Daoy (cell line): Measurements from ENCODE around the gene SOCS1. TPM values are rescaled to one million over a fixed set of nuclear protein-coding genes. Genes with fewer than 3 reads are reported as not detected.
"Not testable (repeated sequence)": the region's sequence is repeated elsewhere in the genome, so short reads cannot be mapped to it uniquely, and the experiment has no call there.

Experiments used
- DNase-seq: peaks from one replicate; pipeline ENCODE4 v3.0.0-alpha.2; 2015; ENCODE audit warnings: low read depth
- total RNA-seq: library from RNA; depleted of rRNA; stranded (reverse); fragments of >200 nt; shearing (Covaris generic); gene quantifications from 2 replicates; pipeline ENCODE4 v1.2.3, GENCODE V29; 2014

SOCS1 gene
- total RNA-seq, 1 experiment from 2014 or later = 1.7 TPM

DNA sequence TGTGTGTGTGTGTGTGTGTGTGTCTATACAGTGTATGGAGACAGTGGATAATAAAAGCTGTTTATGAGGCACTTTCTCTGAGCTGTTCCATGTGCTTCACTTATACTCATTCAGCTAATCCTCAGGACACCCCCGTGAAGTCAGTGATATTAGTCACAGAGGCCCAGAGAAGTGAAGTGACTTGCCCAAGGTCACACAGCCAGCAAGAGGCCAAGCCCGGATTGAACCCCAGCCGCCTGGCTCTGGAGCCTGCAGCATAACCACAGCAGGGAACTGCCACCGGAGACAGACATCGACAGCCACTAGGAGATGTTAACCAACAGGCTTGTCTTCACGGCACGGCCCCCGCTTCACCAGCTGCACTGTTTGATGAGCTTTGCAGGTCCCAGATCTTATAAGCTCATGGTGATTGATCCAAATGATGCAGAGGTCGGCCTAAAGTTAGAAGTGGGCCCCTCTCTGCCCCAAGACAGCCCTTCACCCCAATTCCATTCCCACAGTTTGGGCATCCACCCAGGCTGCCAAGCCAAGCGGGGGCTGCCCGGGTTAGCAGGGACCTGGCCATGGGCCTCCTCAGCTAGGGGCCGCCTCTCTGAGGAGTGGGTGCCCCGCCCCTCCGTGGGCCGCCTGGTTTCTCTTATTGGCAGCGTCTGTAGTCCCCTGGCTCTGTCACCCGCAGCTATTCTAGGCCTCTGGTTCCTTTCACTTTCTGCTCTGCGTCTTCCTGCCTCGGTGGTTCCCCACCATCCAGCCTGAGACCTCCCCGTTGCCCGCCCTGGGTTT is 30.9 kb downstream of the SOCS1 start:
- no peak for DNase-seq

DNA sequence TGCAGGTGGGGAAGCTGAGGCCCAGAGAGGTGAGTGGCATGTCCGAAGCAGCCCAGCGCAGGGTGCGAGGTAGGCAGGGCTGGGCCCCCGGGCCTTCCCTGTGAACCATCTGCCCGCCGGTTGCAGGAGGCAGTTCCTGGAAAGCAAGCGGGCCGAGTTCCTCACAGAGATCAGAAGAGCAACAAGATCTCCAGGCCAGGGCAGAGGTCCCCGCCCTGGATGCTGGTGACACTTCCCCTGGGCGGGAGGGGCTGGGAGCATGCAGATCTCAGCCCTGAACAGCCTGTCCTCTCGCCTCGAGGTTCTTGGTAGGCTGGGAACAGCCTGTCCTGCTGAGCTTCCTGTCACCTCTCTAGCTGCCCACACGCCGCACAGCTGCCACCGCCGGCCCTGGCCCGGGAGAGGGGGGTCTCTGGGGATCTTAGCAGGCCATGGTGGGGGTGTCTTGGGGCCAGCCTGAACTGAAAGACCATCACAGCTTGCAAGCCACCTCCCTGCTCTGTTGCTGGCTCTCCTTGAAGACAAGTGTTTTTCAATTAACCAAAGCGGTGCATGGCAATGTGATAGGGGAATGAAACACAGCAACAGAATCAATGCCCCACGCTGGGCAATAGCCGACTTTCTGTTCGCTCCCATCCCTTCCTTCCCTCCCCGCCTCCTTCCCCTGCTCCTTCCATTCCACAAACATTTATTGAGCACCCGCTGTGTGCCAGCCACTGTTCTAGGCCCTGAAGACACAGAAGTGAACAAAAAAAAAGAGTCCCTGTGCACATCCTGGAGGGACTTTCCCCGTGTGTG is 31.7 kb downstream of the SOCS1 start:
- no peak for DNase-seq

DNA sequence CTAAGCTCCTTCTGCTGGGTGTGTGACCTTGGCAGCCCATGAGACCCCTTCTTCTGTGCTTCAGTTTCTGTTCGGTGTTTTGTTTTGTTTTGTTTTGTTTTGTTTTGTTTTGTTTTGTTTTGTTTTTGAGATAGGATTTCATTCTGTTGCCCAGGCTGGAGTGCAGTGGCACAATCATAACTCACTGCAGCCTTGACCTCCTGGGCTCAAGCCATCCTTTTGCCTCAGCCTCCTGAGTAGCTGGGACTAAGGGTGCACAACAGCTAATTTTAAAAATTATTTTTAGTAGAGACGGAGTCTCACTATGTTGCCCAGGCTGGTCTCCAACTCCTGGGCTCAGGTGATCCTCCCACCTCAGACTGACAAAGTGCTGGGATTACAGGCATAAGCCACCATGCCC is 35.5 kb downstream of the SOCS1 start:
- not testable (repeated sequence) for DNase-seq

DNA sequence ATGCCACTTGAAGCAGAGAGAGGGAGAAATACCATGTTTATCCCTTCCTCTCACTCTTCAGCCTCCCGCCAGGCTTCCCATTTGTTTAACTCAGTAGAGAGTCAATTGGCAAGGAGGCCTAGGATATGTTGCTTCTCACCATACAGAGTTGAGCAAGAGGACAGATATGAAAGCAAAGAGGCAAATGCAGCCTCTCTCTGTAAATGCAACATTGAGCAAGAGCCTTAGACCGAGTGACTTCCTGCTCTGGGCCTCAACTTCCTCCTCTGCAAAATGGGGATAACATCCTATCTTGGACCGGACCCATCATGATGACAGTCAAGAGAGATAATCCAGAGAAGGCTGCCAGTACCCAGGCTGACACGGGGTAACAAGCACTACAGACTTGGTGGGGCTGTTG is 36.8 kb downstream of the SOCS1 start:
- DNase-seq = no peak

DNA sequence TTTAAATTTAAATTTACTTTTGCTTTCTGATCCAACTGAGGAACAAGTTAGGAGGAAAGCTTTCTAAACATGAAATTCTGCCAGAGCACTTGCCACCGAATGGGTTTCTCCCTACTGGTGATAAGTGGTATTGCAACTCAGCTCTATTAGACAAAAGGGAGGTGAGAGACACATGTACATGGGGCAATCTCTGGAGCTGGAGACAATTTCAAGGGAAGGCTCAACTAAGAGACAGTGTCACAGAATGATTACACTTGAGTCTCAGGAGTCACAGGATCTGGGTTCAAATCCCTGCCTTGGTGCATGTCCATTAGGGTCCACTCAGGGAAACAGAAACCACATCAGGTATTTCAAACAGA is 37.4 kb downstream of the SOCS1 start:
- DNase-seq = no peak

DNA sequence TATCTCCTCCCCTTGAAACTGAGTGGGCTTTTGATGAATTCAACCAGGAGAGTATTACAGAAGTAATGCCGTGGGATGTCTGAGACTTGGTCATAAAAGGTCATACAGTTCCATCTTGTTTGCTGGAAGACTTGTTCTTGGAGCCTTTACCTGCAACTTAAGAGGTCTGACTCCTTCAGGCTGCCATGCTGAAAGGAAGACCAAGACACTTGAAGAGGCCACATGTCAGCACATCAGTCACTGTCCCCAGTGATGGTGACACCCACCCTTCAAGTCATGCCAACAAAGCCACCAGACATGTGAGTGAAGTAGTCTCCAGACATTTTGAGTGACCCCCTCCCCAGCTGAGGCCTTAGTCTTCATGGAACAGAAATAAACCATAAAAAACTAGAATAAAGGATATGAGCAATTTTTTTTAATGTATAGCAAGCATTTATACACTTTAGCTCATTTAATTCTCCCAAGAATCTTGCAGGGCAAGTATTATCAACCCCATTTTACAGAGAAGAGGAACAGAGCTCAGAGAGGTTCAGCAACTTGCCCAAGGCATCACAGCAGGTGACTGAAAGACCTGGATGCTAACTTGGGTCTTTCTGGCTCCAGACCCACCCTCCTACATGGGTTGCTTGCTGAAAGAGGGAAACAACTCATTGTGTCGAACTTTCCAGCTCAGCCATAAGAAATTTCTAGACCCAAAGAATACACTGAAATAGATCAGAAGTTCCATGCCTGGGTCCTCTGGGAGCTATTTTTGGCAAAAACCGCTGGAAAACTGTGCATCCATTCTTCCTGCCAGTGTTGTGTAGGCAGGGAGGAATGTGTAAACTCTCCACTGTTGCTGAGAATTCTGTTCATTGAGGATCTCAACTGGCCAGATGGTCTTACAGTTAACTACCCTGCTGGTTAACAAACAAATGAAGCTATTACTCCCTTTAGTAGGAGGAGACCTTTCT is 38.1 kb downstream of the SOCS1 start:
- DNase-seq = no peak

DNA sequence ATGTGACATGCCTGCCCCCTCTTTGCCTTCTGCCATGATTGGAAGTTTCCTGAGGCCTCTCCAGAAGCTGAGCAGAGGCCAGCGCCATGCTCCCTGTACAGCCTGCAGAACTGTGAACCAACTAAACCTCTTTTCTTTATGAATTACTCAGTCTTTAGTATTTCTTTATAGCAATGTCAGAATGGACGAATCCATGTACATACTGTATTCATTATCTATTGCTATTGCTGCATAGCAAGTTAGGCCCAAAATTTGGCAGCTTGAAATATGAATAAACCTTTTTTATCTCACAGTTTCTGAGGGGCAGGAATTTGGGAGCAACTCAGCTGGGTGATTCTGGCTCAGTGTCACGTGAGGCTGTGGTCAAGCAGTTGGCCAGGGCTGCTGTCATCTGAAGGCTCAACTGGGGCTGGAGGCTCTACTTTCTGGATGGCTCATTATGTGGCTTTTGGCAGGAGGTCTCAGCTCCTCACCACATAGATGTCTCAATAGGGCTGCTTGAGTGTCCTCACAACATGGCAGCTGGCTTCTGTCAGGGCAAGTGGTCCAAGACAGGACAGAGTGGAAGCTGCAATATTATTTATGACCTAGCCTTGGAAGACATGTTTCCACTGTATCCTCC is 40.0 kb downstream of the SOCS1 start:
- DNase-seq = no peak

DNA sequence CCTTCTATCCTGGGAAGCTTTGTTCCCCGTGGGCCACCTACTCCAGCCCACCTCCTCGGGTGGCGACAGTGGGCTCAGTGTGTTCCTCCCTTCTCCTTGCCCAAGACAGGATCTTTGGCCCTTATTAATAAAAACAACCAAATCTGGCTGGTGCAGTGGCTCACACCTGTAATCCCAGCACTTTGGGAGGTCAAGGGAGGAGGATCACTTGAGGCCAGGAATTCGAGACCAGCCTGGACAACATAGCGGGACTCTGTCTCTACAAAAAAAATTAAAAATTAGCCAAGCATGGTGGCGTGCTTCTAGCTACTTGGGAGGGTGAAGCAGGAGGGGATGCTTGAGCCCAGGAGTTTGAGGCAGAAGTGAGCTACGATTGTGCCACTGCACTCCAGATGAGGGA is 42.2 kb downstream of the SOCS1 start:
- no peak for DNase-seq

DNA sequence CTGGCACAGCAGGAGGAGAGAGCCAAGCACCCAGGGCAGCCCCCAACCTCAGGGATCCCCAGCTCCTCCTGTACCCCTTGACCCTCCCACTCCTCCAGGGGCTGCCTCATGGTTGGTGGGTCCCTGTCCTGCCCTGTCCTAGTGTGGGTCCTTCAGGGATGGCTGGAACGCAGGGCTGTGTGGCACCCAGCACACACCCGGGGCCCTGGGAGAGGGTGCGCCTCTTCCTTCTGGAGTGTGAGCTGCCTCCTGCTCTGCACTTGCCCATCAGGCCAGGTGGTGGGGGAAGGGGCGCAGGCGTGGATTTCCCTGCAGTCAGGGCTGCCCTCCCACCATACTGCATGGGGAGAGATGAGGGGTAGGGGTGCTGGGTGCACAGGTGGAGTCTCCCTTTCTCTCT is 42.6 kb downstream of the SOCS1 start:
- DNase-seq = no peak

DNA sequence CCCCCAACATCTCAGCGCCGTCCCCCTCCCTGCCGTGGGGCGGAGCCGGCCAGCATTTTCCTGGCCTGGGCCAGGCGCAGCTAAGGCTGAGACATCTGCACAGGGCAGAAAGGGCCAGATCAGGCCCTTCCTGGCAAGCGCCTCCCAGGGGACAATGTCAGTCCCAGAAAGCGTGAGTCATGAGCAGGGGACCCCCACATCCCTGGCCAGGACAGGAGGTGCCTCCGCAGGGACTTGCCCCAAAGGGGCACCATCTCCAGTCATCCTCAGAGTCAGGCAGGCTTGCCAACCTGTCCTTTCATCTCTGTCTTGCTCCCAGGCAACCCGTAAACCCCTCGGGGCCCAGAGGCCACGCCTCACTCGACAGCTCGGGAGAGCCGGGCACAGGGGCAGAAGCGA is 43.2 kb downstream of the SOCS1 start:
- DNase-seq = no peak

DNA sequence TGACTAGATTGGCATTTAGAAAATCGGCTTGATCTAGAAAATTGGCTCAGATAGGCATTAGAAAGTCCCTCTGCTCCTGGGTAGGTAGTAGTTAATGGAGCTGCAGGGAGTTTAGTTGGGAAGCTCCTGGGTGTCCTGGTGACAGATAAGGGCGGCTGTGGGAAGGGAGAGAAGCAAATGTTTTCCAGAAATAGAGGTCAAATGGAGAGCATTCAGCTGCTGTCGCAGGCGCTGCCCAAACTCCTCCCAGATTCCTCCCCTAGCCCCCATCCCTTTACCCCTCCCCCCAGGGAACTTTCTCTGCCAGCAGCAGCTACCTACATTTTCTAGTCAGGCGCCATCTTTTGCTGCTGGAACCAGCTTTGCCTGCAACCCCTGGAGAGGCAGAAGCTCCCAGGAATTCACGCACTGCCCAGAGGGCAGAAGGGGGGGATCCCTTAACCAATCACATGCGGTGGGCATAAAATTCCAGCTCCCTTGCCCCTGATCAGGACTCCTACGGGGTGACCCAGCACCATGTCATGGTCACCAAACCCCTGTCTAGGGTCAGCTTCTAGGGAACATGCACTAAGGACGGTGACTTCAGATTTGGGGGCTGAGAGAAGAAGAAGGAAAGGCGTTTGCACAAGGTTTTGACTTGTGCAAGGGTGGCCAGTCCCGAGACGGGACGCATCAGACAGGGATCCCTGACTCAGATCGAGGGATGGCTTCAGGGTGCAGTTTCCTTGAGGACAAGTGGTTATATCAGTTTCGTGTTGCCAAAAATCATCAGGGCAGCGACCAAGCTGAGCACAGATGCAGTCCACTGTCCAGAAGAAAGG is 43.8 kb downstream of the SOCS1 start:
- DNase-seq = no peak

DNA sequence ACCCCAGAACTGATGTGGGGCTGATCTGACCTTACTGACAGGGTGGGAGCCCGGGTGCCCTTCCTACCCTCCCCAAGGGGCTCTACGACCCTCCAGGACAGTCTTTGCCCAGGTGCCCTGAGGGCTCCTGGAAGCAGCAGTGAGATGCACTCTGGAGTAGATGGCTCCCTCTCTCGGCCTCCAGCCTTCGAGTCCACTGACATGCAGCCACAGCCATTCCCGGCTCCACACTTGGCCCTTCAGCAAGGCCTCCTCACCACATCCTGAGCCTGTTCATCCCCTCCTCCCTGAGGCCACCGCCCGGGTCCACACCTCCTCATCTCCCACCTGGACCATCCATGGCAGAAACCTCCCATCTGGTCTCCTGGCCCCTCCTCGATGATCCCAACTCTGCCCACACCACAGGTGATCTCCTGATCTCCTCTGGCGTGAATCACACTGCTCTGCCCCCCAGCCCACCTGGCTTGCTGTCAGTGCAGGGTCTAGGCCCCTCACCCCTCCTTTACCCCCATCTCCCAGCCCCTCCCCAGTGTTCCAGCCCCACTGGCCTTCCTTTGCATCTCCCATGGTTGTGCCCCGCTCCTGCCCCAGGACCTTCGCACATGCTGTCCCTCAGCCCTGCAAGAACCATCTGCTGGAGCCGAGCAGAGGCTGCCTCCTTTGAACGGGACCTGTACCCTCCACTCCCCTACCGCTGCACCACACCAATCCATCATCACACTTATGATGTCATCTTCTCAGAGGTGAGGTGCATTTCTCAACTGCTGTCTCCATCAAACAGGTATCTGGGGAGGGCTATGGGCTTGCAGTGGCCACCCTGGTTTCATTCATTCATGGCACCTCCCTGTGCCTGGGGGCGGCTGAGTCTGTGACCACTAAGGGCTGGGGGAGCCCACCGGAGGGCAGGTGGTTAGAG is 44.7 kb downstream of the SOCS1 start:
- DNase-seq = no peak

DNA sequence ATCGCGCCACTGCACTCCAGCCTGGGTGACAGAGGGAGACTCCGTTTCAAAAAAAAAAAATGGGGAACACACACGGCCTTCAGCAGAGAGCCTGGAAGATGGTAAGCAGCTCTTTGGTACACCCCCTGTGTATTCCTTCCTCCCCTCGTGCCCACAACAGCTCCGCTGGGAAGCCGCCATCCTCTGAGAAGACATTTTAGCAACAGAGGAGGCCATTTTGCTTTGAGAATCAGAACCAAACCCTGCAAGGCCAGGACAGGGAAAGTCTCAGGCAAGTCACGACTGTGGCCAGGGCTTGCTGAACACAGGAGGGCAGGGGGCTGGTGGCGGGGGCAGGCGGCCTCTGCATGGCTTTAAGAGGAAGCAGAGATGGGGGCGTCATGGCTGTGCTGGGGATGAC is 45.7 kb downstream of the SOCS1 start:
- DNase-seq = no peak

DNA sequence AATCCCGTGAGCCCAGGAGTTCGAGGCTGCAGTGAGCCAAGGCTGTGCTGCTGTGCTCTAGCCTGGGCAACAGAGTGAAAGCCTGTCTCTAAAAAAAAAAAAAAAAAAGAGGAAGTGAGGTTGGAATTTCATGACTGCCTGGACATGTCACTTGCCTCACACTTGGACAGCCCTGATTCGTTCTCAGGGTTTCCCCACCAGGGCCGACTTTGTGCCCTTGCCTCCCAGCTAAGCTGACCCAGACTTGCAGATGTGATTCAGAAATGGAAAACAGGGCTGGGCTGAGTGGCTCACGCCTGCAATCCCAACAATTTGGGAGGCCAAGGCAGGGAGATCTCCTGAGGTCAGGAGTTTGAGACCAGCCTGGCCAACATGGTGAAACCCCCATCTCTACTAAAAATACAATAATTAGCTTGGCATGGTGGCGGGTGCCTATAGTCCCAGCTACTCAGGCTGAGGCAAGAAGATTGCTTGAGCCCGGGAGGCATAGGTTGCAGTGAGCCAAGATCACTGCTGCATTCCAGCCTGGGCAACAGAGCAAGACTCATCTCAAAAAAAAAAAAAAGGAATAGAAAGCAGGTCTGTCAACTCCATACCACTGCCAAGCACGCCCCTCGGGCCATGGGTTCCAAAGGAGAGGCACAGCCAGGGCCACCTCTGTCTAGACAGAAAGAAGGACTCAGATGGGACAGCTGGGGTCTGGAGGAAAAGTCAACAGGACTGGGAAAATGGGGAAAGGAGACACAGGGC is 46.9 kb downstream of the SOCS1 start:
- no peak for DNase-seq

DNA sequence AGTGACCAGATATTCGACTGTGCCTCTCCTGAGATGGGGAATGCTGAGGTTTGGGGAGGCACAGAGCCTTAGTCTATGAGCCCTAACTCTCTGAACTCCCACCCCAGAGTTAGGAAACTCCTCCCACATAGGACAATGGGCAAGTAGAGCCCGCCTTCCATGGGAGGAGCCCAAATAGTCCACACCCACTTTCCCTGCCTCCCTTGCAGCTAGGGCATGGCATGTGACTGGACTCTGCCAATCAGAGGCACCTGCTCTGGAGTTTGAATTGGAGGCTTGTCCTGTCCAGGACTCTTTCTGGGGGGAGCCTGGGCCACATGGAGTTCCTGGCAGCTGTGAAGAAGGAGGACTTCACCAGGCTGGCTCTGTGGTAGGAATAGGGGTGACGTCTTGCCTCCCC is 48.4 kb downstream of the SOCS1 start:
- no peak for DNase-seq

DNA sequence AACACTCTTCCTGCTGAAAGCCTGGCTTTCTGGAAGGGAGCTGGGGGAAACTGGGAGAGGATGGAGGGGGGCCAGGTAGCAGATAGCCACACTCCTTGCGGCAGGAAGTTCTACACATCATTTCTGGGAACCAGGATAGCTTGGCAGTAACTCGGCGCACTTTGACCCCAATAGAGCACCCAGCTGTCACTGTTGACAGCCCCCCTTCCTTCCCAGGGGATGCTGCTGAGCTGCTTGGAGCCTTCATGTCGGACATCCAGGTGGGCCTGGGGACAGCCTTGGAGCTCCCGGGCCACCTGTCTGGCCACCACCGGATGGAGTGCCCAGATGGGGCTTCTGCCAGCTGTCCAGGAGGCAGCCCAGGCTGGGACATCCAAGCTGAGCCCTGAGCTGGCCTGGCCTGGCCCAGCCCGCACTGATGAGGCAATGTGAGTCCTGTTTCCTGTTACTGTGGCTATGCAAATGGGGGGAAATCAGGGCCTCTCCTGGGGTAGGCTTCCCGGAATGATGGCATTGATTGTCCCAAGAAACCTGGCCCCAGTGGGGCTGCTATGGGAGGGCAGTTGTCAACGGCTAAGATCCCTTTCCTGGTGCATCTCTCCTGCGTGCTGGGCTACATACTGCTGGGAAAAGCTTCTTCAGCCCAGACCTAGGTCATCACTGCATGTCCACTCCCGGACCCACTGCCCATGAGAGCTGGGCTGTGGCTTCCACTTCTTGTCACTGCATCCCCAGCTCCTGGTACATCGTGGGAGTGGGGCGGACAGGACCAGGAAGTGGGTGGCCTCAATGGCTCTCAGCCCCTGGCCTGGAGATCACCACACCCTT is 50.0 kb downstream of the SOCS1 start:
- peak; percentile 50 for DNase-seq

DNA sequence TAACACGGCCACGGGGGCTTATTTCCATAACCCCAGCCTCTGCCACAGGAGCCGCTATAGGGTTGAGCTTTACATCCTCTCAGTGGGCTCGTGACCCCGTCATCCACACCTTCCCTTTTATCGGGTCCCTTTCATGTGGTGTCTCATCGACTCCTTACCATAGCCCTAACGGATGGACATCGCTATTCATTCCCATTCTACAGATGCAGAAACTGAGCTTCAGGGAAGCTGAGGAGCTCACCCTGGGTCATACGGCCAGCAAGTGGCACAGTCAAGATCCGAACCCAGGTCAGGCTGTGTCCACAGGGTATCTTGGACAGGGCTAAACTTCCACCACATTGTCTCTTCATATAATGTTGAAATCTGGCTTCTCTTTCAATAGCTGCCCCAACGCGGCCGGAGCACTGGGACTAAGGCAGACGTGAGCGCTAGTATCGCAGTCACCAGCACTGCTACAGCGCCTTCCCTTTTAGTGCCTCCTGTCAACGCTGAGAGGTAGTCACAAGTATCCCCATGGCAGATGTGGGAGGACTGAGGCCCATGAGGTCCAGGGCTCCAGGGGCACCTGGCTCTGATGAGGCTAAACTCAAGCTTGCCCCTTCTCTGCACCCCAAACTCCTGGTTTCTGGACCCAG is 50.8 kb downstream of the SOCS1 start:
- DNase-seq = no peak
